Neural progenitor cell (in vitro differentiated cells): Measurements from ENCODE around the gene MROH8.

Experiments
- EZH2phosphoT487 ChIP-seq: fragments of 200-600 bp; sonication (generic); IDR thresholded peaks from 2 replicates; pipeline ENCODE4 v1.6.1; 2017; ENCODE audit warnings: antibody characterized with exemption
- TF ChIP-seq, protein P1 (sequence below): fragments of 200-600 bp; sonication (generic); IDR thresholded peaks from 2 replicates; pipeline ENCODE4 v1.5.1; 2017; ENCODE audit warnings: antibody characterized with exemption, mild to moderate bottlenecking

DNA sequence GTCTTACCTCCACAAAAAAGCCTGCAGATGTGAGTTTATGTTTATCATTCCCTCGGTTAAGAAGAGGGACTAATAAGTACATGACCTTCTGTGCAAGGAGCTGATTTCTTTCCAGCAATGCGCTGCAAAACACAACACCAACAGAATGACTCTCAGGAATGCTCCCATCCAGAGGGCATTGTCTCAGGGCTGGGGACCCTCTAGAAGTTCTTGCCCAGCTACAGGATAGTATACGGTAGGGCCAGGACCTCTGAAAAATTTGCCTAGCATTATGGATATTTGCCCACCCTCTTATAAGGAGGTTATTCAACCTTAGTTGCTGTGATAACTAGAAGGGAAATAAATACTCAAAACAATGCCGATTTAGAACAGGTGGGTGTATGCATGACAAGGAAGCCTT, 58.9 kb downstream of the MROH8 start:
- TF ChIP-seq, protein P1, sequence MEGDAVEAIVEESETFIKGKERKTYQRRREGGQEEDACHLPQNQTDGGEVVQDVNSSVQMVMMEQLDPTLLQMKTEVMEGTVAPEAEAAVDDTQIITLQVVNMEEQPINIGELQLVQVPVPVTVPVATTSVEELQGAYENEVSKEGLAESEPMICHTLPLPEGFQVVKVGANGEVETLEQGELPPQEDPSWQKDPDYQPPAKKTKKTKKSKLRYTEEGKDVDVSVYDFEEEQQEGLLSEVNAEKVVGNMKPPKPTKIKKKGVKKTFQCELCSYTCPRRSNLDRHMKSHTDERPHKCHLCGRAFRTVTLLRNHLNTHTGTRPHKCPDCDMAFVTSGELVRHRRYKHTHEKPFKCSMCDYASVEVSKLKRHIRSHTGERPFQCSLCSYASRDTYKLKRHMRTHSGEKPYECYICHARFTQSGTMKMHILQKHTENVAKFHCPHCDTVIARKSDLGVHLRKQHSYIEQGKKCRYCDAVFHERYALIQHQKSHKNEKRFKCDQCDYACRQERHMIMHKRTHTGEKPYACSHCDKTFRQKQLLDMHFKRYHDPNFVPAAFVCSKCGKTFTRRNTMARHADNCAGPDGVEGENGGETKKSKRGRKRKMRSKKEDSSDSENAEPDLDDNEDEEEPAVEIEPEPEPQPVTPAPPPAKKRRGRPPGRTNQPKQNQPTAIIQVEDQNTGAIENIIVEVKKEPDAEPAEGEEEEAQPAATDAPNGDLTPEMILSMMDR = no peak
- TF ChIP-seq EZH2phosphoT487 = no peak
